ENCODE data around the gene DNTT. TPM values are rescaled to one million over a fixed set of nuclear protein-coding genes. Genes with fewer than 3 reads are reported as not detected.

Gene DNTT
- total RNA-seq, 1 donor = not detected

DNA sequence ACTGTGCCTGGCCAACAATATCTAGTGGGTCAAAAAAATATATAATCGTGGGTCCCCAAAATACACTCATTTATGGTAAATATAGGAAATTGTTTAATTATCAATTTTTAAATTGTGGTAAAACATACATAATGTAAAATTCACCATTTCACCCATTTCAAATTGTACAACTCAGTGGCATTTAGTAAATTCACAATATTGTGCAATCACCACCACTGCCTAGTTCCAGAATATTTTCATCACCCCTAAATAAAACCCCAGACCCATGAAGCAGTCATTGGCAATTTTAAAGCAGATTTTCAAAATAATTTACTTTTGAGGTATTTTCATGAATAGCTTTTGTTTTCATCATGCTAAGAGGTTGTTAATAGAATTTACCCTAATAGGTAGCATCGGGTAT lies 43.1 kb upstream of the DNTT start:
- TF ChIP-seq, protein P1, sequence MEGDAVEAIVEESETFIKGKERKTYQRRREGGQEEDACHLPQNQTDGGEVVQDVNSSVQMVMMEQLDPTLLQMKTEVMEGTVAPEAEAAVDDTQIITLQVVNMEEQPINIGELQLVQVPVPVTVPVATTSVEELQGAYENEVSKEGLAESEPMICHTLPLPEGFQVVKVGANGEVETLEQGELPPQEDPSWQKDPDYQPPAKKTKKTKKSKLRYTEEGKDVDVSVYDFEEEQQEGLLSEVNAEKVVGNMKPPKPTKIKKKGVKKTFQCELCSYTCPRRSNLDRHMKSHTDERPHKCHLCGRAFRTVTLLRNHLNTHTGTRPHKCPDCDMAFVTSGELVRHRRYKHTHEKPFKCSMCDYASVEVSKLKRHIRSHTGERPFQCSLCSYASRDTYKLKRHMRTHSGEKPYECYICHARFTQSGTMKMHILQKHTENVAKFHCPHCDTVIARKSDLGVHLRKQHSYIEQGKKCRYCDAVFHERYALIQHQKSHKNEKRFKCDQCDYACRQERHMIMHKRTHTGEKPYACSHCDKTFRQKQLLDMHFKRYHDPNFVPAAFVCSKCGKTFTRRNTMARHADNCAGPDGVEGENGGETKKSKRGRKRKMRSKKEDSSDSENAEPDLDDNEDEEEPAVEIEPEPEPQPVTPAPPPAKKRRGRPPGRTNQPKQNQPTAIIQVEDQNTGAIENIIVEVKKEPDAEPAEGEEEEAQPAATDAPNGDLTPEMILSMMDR (IDR thresholded peaks at IDR 0.05; ENCODE audit: insufficient read depth, low read length) = no peak
- DNase-seq (ENCODE audit: low read depth) = no peak
- H3K4me3 ChIP-seq (ENCODE audit: low read depth, low read length) = no peak overlapping the region

DNA sequence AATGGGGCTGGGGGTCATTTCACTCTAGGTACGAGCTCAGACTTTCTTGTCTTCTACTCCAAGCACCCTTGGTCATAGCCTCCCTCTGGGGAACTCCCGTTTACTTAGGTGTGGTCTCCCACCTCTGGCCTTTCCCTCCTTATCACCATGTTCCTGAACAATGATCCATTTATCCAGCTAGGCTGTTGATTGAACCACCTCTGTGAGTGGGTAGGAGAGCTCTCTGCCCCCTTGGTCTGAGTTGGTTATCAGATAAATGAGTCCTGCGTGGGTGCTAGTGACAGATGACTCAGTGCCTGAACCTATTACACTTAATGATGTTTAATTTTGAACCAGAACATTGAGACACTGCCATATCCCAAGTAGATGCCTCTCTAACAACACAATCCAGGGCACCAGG lies 42.3 kb upstream of the DNTT start:
- no peak overlapping the region for H3K4me3 ChIP-seq (ENCODE audit: low read depth, low read length)
- DNase-seq (ENCODE audit: low read depth) = no peak
- TF ChIP-seq, protein P1 (IDR thresholded peaks at IDR 0.05; ENCODE audit: insufficient read depth, low read length) = no peak

DNA sequence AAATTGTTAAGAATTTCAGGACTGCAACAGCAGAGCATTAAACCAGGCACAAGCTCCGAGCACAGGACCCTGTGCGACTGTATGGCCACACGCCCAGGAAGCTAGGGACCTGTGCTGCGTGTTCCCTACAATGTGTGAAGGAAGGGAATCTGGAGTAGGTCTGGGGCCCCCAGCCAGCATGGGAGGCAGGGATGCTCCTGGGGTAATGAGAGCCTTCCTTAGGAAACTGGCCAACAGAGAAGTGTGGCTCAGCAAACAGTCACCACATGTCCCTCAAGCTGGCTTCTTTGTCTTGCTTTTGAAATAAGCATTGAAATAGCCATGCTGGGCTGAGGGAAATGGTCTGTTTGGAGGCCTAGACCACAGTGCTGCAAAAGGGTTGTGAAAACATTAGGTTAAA lies 41.1 kb upstream of the DNTT start:
- TF ChIP-seq, protein P1 (IDR thresholded peaks at IDR 0.05; ENCODE audit: insufficient read depth, low read length) = no peak
- DNase-seq (ENCODE audit: low read depth) = no peak
- H3K4me3 ChIP-seq (ENCODE audit: low read depth, low read length) = no peak overlapping the region

DNA sequence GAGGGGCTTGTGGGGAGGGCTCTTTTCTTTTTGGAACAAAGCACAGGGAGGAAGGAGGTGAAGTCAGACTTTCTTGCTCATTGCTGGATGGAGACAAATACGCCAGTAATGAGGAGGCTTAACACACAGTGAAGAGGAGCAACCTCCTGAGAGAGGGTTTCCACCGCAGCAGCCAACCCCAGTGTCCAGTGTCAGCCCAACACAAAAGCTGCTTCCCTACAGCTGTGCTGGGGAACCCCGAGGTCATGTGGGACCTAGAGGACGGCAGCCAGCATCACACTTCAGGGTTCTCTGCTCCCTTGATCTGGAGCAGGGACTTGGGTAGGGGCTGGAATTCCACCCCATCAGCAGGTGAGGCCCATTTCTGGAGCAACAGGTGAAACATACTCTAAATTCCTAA lies 40.6 kb upstream of the DNTT start:
- TF ChIP-seq, protein P1 (IDR thresholded peaks at IDR 0.05; ENCODE audit: insufficient read depth, low read length) = no peak
- no peak for DNase-seq (ENCODE audit: low read depth)
- no peak overlapping the region for H3K4me3 ChIP-seq (ENCODE audit: low read depth, low read length)

DNA sequence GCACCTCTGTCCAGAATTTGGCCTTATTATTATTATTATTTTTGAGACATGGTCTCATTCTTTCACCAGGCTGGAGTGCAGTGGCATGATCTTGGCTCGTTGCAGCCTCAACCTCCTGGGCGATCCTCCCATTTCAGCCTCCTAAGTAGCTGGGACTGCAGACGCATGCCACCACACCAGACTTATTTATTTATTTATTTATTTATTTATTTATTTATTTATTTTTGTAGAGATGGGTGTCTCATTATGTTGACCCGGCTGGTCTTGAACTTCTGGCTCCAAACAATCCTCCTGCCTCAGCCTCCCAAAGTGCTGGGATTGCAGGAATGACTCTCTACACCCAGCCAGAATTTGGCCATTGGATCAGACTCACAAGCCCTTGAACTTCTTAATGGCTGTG lies 39.3 kb upstream of the DNTT start:
- TF ChIP-seq, protein P1 (IDR thresholded peaks at IDR 0.05; ENCODE audit: insufficient read depth, low read length) = no peak
- no peak overlapping the region for H3K4me3 ChIP-seq (ENCODE audit: low read depth, low read length)
- no peak for DNase-seq (ENCODE audit: low read depth)

DNA sequence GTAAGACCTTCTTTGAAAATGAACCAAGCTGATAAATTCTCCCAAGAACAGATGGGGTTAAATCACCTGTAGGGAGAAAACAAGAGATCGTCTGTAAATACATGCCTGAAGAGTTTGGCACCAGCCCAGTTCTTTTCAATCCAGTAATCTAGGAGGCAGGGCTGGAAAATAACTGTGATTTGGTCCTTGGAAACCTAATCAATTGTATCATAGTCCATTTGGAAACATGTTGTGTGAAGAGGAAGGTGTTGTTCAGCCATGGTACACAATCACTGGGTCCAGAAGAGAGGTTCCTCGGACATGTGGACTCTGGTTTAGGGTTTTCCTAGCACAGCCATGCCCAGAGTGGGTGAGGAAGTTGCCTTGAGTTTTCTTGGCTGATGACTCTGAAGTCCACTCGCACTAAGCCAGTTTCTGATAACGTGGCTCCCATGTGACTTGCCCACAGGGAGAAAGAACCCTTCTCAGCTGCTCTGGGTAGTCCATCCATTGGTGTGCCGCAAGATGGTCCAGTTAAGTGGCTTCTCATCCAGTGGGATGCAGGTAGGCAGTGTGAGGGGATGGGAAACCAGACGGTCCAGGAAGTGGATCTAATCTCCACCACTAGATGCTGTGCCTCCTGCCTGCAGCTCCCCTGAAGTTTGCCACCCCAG lies 38.0 kb upstream of the DNTT start:
- H3K4me3 ChIP-seq (ENCODE audit: low read depth, low read length) = no peak overlapping the region
- no peak for DNase-seq (ENCODE audit: low read depth)

More for the DNA sequence above, 38.0 kb upstream of the DNTT start:
- TF ChIP-seq, protein P1 (IDR thresholded peaks at IDR 0.05; ENCODE audit: insufficient read depth, low read length) = no peak
